ENCODE results near the gene COMMD2.

COMMD2 gene

DNA sequence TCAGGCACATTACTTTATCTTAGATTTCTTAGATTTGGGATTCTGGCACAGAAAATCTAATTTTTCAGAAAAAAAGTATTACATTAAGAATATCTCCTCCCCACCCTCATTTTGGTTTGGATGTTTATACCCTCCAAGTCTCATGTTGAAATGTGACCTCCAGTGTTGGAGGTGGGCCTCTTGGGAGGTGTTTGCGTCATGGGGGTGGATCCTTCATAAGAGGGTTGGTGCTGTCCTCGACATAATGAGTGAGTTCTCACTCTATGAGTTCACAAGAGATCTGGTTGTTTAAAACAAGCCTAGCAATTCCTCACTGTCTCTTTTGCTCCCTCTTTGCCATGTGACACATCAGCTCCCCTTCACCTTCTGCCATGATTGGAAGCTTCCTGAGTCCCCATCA, 48.8 kb downstream of the COMMD2 start:
- no peak overlapping the region for H3K27ac ChIP-seq

DNA sequence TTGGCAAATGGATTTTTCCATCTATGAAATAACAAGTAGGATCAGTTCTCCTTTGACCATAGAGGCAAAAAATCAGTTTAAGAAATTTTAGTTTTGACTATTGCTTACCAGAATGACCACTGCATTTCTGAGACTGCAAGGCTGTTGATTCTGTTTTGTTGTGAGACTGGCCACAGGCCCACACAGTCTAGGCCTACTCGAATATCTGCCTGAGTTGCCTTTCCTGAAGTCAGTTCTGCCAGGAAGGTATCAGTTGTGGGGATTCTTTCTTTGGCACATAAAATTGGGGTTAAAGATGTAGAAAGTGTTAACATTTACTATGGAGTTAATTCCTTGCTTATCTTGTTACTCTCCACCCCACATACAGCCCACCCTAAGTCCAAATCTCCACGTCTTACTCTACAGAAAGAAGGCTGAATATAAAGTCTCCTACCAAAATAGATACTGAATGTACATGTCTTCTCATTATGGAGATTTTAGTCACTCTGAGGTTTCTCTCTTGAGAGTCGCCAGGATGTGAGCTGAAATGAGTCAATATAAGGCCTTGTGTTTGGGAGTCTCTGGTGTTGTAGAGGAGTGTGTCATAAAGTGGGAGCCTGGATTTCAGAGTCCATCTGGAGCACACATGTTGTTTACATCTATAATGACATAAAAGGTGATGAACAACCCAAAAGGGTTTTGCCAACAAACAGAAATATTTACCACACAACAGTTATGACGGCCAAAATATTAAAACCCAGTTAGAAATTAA, 49.4 kb downstream of the COMMD2 start:
- H3K27ac ChIP-seq, result no peak overlapping the region
- TF ChIP-seq, protein P1, sequence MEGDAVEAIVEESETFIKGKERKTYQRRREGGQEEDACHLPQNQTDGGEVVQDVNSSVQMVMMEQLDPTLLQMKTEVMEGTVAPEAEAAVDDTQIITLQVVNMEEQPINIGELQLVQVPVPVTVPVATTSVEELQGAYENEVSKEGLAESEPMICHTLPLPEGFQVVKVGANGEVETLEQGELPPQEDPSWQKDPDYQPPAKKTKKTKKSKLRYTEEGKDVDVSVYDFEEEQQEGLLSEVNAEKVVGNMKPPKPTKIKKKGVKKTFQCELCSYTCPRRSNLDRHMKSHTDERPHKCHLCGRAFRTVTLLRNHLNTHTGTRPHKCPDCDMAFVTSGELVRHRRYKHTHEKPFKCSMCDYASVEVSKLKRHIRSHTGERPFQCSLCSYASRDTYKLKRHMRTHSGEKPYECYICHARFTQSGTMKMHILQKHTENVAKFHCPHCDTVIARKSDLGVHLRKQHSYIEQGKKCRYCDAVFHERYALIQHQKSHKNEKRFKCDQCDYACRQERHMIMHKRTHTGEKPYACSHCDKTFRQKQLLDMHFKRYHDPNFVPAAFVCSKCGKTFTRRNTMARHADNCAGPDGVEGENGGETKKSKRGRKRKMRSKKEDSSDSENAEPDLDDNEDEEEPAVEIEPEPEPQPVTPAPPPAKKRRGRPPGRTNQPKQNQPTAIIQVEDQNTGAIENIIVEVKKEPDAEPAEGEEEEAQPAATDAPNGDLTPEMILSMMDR (conservative IDR thresholded peaks at IDR 0.05), result no peak

More for the DNA sequence above, 48.8 kb downstream of the COMMD2 start:
- TF ChIP-seq, protein P1 (conservative IDR thresholded peaks at IDR 0.05), result no peak

DNA sequence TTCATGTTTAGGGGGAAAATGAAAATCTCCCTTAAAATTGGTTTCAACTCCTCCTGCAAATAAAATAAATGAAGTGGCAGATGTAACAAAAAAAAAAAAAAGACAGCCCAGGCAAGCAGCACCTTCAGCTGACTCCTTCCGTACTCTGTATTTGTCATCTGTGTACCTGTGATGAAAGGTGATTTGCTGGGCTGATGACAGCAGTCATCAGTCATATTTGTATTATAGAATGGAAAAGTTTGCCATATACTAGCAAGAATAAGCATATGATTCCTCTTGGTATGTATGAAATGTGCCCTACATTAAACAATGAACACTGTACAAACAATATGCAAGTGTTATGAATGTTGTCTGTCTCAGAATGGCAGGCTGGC, 50.3 kb downstream of the COMMD2 start:
- TF ChIP-seq, protein P1 (conservative IDR thresholded peaks at IDR 0.05), result no peak
- H3K27ac ChIP-seq, result no peak overlapping the region

DNA sequence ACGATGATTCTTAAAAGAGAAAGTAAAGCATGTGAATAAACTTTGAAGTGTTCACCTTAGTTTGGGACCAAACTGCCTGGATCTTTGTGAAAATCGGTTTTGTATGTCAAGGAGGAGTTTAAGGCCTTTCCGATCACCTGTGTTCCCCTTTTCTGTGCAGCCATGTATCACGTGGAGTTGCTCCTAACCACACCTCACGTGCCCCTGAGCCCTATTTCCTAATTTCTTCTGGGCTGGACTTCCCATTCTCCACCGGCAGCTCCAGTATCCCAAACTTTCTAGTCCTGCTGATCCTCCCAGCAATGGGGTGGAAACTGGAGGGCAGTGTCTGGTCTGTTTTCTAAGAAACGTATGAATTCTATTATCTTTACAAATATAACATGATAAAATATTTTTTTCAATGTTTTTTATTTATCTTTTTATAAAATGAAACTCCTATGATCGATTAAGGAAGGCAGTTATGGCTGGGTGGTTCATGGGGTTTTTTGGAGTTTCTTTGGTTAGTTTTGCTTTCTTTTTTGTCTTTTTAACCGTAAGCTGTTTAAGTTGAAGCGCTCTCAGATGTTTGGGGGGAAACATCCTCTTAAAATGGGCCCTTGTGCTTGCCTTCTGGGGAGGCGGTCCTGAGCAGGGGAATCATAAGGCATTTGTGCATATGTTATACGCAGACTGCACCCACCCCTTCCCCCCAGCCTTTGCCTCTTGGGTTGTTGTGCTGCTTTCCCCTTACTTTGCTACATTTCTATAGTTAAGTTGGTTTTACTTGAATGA, 50.9 kb downstream of the COMMD2 start:
- TF ChIP-seq, protein P1 (conservative IDR thresholded peaks at IDR 0.05), result no peak
- H3K27ac ChIP-seq, result no peak overlapping the region

Data from VCaP (cell line).